Neural crest cell (in vitro differentiated cells): ENCODE data around the gene ELMO1. TPM values are rescaled to one million over a fixed set of nuclear protein-coding genes. Genes with fewer than 3 reads are reported as not detected.

ENCODE experiments used
- DNase-seq: peaks from one replicate; pipeline ENCODE4 v3.0.0; 2021; ENCODE audit warnings: low read depth, mixed read lengths, low spot score
- H3K27ac Mint-ChIP-seq: one replicate; pipeline ENCODE4 v1.8.0; 2021; ENCODE audit warnings: mild to moderate bottlenecking, mixed read lengths; ENCODE audit not compliant: unreplicated experiment
- H3K27me3 Mint-ChIP-seq: 2 replicates; pipeline ENCODE4 v1.8.0; 2021; ENCODE audit warnings: low read depth, mild to moderate bottlenecking, mixed read lengths
- H3K36me3 Mint-ChIP-seq: 2 replicates; pipeline ENCODE4 v1.8.0; 2021; ENCODE audit warnings: low read depth, mild to moderate bottlenecking, mixed read lengths
- H3K4me1 Mint-ChIP-seq: 2 replicates; pipeline ENCODE4 v1.8.0; 2021; ENCODE audit warnings: mixed read lengths
- H3K4me3 Mint-ChIP-seq: one replicate; pipeline ENCODE4 v1.8.0; 2021; ENCODE audit warnings: mild to moderate bottlenecking, mixed read lengths
- H3K9me3 Mint-ChIP-seq: 2 replicates; pipeline ENCODE4 v1.8.0; 2021; ENCODE audit warnings: mixed read lengths
- total RNA-seq: library from RNA; stranded (reverse); gene quantifications from 2 replicates; pipeline ENCODE4 v1.2.1, GENCODE V29; 2021
- TF ChIP-seq, protein P1 (sequence below): fragments of 200-600 bp; sonication (generic); conservative IDR thresholded peaks from 2 replicates; pipeline ENCODE4 v1.5.0; 2021; ENCODE audit warnings: antibody characterized with exemption, mild to moderate bottlenecking

Gene ELMO1
- total RNA-seq, 1 donor from 2014 or later, result 7.4 TPM

DNA sequence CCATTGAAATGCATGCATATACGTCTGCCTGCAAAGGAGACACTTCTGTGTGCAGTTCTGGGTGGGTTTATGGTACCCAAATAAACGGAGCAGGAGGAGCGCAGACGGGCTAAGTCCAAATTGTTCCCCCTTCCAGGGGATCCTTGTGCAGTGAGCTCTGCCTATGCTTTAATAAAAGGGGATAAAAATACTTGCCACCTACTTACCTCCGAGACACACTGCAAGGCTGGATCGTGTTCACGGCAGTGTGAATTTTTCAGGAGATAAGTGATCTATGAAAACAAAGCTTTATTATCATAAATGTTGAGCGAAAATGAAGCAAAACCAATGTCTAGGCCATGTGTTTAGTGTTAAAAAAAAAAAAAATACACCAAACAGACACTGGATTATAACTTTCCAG is 415.5 kb downstream of the ELMO1 start:
- Mint-ChIP-seq H3K4me1 (peaks cover 30% of the 10 kb centered on the region), H3K27me3 (no peaks in the 10 kb centered on the region), H3K36me3 (peaks cover 2% of the 10 kb centered on the region), H3K27ac (no peak overlapping the region), H3K9me3 (peaks cover 11% of the 10 kb centered on the region), H3K4me3 (no peak overlapping the region)
- TF ChIP-seq, protein P1, sequence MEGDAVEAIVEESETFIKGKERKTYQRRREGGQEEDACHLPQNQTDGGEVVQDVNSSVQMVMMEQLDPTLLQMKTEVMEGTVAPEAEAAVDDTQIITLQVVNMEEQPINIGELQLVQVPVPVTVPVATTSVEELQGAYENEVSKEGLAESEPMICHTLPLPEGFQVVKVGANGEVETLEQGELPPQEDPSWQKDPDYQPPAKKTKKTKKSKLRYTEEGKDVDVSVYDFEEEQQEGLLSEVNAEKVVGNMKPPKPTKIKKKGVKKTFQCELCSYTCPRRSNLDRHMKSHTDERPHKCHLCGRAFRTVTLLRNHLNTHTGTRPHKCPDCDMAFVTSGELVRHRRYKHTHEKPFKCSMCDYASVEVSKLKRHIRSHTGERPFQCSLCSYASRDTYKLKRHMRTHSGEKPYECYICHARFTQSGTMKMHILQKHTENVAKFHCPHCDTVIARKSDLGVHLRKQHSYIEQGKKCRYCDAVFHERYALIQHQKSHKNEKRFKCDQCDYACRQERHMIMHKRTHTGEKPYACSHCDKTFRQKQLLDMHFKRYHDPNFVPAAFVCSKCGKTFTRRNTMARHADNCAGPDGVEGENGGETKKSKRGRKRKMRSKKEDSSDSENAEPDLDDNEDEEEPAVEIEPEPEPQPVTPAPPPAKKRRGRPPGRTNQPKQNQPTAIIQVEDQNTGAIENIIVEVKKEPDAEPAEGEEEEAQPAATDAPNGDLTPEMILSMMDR, result no peak
- no peak for DNase-seq

DNA sequence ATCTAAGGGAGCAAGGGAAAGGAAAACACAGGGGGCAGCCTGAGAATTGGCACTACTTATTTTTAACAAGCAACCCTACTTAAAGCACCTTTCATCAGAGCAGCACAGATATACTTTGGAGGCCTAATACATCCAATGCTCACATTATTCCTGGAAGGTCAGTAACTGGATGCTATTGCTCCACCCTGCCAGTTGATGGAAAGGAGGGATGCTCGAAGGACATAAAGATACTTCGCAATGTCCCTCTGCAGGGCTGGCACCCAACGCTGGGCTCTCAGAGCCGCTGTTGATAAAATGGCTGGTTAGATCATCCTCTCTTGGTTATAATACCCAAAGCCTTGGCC is 416.4 kb downstream of the ELMO1 start:
- Mint-ChIP-seq H3K36me3 (peaks cover 2% of the 10 kb centered on the region), H3K27me3 (no peaks in the 10 kb centered on the region), H3K4me1 (peaks cover 30% of the 10 kb centered on the region), H3K4me3 (peak overlapping the region; percentile 47), H3K9me3 (peaks cover 8% of the 10 kb centered on the region), H3K27ac (peak overlapping the region; percentile 98)
- TF ChIP-seq, protein P1, result no peak
- no peak for DNase-seq

DNA sequence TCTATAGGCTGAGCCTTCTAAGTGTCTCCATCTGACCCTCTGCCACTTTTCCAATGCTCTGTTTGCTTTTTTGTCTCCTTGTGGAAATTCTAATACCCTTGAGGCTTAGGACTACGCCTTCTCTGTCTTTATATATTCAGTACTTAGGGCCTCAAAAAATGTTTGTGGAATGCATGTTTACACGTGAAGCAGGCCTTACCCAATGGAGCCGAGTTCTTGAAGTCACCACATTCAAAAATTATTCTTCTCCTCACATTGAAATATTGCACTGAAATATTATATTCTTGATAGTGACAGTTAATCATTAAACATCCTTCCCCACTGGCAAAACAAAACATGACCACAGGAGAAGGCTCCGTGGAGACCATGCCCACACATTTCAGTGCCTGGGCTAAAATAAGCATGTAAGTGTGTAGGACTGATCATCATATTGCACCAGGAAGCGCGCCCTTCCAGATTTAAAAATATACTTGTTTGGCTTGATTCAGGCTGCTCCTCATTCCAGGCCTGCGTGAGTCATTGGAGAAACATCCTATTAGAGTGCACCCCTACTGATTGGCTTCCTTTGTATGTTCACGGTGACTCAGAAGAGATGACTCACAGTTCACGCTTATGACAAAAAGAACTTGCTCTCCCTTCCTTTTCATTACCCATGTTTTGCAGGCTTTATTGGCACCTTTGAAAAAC is 416.9 kb downstream of the ELMO1 start:
- TF ChIP-seq, protein P1, result no peak
- H3K27ac Mint-ChIP-seq, result peak overlapping the region; percentile 98
- peaks cover 35% of the 10 kb centered on the region for H3K4me1 Mint-ChIP-seq
- no peak for DNase-seq
- no peaks in the 10 kb centered on the region for H3K27me3 Mint-ChIP-seq
- H3K9me3 Mint-ChIP-seq, result peaks cover 8% of the 10 kb centered on the region
- H3K4me3 Mint-ChIP-seq, result peak overlapping the region; percentile 47
- H3K36me3 Mint-ChIP-seq, result peaks cover 2% of the 10 kb centered on the region

DNA sequence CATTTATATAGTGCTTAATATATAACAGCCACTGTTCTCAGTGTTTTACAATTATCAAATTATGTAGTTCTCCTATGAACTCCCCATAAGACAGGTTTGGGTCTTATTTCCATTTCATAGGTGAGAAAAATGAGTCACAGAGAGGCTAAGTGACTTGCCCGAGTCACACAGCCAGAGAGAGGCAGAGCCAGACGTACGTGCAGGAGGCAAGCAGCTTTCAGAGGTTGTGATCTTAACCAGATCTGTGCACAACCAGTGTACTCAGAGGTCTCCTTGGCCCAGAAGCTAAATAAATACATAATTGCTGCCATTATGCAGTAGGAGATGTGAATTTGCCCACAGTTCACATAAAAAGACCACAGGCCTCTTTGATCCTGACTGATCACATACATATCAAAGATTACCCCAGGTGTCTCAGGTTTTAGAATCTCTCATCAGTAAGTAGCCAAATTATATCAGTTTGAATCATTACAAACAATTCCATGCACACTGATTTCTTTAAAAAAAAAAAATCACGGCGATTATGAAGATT is 419.7 kb downstream of the ELMO1 start:
- Mint-ChIP-seq H3K4me3 (no peak overlapping the region), H3K27me3 (no peaks in the 10 kb centered on the region), H3K9me3 (peaks cover 8% of the 10 kb centered on the region), H3K4me1 (peaks cover 35% of the 10 kb centered on the region), H3K36me3 (peaks cover 2% of the 10 kb centered on the region), H3K27ac (no peak overlapping the region)
- TF ChIP-seq, protein P1, result no peak
- no peak for DNase-seq

DNA sequence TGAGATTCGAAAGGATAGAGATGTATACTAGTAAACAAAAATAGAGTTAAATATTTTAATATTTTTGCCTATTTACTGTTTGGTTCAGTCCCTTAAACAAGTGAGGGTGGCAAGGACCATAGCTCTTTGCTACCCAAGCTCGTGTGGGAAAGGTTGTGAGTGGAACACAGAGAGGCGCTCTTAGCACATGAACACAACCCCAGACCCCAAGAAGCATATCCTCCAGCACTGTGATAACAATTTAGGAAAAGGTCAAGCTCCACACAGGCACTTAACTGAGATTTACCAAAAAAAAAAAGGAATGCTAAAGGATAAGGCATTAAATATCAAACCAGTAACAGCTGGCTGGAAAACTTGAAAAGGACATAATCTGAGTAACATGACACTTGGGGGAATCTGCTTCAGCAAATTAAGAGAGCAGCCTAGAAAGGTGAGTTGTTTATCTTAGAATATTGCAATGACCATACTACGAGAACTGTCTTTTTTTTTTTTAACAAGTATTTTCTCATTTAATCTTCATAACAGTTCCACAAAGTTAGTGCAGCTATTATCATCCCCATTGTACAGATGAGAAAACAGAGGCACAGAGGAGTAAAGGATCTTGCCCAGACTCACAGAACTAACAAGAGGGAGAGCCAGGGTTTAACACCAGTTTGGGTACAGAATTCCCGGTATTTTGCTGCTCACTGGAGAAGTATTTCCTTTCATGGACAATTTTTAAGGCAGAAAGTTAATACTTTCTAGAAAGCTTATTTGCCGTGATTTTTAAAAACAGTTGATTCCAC is 420.9 kb downstream of the ELMO1 start:
- peaks cover 8% of the 10 kb centered on the region for H3K9me3 Mint-ChIP-seq
- H3K36me3 Mint-ChIP-seq, result no peaks in the 10 kb centered on the region
- H3K27me3 Mint-ChIP-seq, result no peaks in the 10 kb centered on the region
- H3K27ac Mint-ChIP-seq, result no peak overlapping the region
- no peak overlapping the region for H3K4me3 Mint-ChIP-seq
- TF ChIP-seq, protein P1, result no peak
- peaks cover 23% of the 10 kb centered on the region for H3K4me1 Mint-ChIP-seq
- DNase-seq, result no peak
